ENCODE data around the gene TUBB4A. TPM values are rescaled to one million over a fixed set of nuclear protein-coding genes. Genes with fewer than 3 reads are reported as not detected.

Gene TUBB4A
- total RNA-seq, 4 donors from 2014 or later = 7.8 TPM; not detected in 3

- DNase-seq = no peak
- TF ChIP-seq CTCF (IDR thresholded peaks at IDR 0.05) (no peak), POLR2A (IDR thresholded peaks at IDR 0.05) (no peak)
- H3K9me3 ChIP-seq = peaks cover 0 to 5% (median 0%) of the 10 kb centered on the region in 3 donors
- H3K27me3 ChIP-seq = no peaks in the 10 kb centered on the region
- no peaks in the 10 kb centered on the region for H3K4me1 ChIP-seq
- no peaks in the 10 kb centered on the region for H3K36me3 ChIP-seq
- H3K27ac ChIP-seq = no peak overlapping the region
- intact Hi-C loops (cut with DNase I) = no loop called here
- 84 to 93% methylated on average over 1 to 2 of the region's 4 CpGs for whole genome bisulfite sequencing, 2 donors
- no peak overlapping the region for H3K4me3 ChIP-seq
These were observed 10.1 kb downstream of the TUBB4A start for GRCh38 chr19:6491802-6492592.

DNA sequence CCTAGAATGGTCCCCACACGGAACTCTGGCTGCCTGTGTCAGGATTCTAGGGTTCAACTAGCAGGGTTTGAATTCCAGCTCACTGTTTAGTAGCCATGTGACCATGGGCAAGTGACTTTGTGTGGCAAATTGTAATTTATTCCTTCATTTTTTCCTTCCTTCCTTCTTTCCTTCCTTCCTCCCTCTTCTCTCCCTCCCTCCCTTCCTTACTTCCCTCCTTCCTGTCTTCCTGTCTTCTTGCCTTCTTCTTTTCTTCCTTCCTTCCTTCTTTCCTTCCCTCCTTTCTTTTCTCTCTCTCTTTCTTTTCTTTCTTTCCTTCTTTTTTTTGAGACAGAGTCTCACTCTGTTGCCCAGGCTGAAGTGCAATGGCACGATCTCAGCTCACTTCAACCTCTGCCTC is 12.0 kb downstream of the TUBB4A start:
- H3K27ac ChIP-seq = no peak overlapping the region
- peaks cover 0 to 5% (median 0%) of the 10 kb centered on the region in 3 donors for H3K9me3 ChIP-seq
- H3K27me3 ChIP-seq = no peaks in the 10 kb centered on the region
- intact Hi-C loops (cut with DNase I) = no loop called here
- 42 to 57% methylated on average over 2 of the region's 2 CpGs for WGBS, 2 donors
- no peaks in the 10 kb centered on the region for H3K4me1 ChIP-seq
- H3K36me3 ChIP-seq = no peaks in the 10 kb centered on the region
- TF ChIP-seq CTCF (IDR thresholded peaks at IDR 0.05) (no peak), POLR2A (IDR thresholded peaks at IDR 0.05) (no peak)
- DNase-seq = no peak
- no peak overlapping the region for H3K4me3 ChIP-seq

DNA sequence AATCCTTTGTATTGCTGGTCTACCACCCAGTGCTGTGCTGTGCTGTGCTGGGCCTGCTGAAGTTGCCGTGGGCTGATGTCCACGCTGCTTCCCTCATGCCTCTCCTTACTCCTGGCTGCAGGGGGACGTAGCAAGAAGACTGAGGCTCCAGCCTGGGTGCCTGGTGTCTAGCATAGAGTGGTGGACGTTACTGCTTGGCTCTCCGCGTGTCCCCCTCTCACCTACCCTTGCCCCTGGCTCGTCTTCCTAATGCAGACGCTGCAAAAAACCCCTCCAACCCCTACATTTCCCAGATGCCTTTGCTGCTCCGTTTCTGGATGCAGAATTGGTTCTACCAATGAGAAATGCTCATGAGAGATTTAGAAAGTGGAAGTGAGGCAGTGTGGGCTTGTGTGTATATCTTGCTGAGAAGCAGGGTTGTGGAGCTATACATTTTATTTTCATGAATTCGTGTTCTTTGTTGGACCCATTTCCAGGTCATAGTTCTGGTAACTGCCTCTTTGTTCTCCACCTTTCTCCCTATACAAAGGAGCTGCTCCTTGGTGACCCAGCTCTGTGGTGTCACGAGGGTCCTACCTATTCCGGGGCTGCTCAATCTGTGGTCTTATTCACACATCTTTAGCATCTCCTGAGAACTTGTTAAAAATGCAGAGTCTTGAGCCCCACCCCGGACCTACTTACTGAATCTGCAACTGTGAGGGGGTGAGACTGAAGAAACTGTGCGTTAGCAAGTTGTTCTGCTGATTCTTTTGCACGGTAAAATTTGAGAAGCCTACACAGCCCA is 12.6 kb downstream of the TUBB4A start:
- no peak overlapping the region for H3K27ac ChIP-seq
- H3K9me3 ChIP-seq = peaks cover 0 to 5% (median 0%) of the 10 kb centered on the region in 3 donors
- no peak for TF ChIP-seq POLR2A (IDR thresholded peaks at IDR 0.05)
- TF ChIP-seq CTCF (IDR thresholded peaks at IDR 0.05) = no peak
- DNase-seq = no peak
- WGBS, 2 donors = 27 to 38% methylated on average over 12 to 13 of the region's 15 CpGs
- intact Hi-C loops (cut with DNase I) = no loop called here
- no peaks in the 10 kb centered on the region for H3K27me3 ChIP-seq
- no peaks in the 10 kb centered on the region for H3K36me3 ChIP-seq
- H3K4me1 ChIP-seq = no peaks in the 10 kb centered on the region
- H3K4me3 ChIP-seq = peak overlapping the region in 1 of 4 donors; percentile 2

DNA sequence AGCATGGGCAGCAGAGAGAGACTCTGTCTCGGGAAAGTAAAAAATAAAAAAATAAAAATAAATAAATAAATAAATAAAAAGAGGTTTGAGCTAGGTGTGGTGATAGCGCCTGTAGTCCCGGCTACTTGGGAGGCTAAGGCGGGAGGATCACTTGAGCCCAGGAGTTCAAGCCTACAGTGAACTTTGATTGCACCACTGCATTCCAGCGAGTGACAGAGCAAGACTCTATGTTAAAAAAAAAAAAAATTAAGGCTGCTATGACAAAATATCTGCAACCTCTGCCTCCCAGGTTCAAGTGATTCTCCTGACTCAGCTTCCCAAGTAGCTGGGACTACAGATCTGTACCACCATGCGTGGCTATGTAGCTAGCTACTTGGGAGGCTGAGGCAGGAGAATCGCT is 17.3 kb downstream of the TUBB4A start:
- intact Hi-C loops (cut with DNase I) = no loop called here
- no peaks in the 10 kb centered on the region for H3K36me3 ChIP-seq
- peaks cover 0 to 19% (median 0%) of the 10 kb centered on the region in 4 donors for H3K27me3 ChIP-seq
- no peak for TF ChIP-seq POLR2A (IDR thresholded peaks at IDR 0.05)
- TF ChIP-seq CTCF (IDR thresholded peaks at IDR 0.05) = no peak
- no peaks in the 10 kb centered on the region for H3K9me3 ChIP-seq
- peaks cover 0 to 10% (median 0%) of the 10 kb centered on the region in 3 donors for H3K4me1 ChIP-seq
- WGBS, 2 donors = 85 to 88% methylated on average over 6 to 7 of the region's 7 CpGs
- no peak overlapping the region for H3K4me3 ChIP-seq
- no peak overlapping the region for H3K27ac ChIP-seq
- no peak for DNase-seq

DNA sequence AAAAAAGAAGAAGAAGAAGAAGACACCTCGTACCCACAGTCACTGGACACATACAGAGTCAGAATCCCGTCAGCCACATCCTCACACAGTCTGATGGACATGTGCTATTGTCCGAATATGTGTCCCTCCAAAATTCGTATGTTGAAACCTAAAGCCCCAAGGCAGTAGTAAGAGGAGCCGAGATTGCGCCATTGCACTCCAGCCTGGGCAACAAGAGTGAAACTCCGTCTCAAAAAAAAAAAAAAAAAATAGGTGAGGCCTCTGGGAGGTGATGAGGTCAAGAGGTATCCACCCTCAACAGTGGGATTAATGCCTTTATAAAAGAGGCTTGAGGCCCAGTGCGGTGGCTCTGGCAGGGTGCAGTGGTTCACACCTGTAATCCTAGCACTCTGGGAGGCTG is 17.9 kb downstream of the TUBB4A start:
- DNase-seq = no peak
- TF ChIP-seq POLR2A (IDR thresholded peaks at IDR 0.05) = no peak
- no peak for TF ChIP-seq CTCF (IDR thresholded peaks at IDR 0.05)
- H3K27ac ChIP-seq = no peak overlapping the region
- intact Hi-C loops (cut with DNase I) = no loop called here
- H3K4me1 ChIP-seq = peaks cover 0 to 10% (median 0%) of the 10 kb centered on the region in 3 donors
- 61 to 80% methylated on average over 8 of the region's 8 CpGs for WGBS, 2 donors
- H3K9me3 ChIP-seq = no peaks in the 10 kb centered on the region
- no peak overlapping the region for H3K4me3 ChIP-seq
- H3K27me3 ChIP-seq = peaks cover 0 to 24% (median 0%) of the 10 kb centered on the region in 4 donors
- H3K36me3 ChIP-seq = no peaks in the 10 kb centered on the region

Measured in esophagus squamous epithelium (tissue), 5 donors.